ENCODE results near the gene VSTM2B. TPM values are rescaled to one million over a fixed set of nuclear protein-coding genes. Genes with fewer than 3 reads are reported as not detected.
"Not testable (repeated sequence)": the region's sequence is repeated elsewhere in the genome, so short reads cannot be mapped to it uniquely, and the experiment has no call there.

Gene VSTM2B
- total RNA-seq, 1 experiment from 2014 or later = not detected

DNA sequence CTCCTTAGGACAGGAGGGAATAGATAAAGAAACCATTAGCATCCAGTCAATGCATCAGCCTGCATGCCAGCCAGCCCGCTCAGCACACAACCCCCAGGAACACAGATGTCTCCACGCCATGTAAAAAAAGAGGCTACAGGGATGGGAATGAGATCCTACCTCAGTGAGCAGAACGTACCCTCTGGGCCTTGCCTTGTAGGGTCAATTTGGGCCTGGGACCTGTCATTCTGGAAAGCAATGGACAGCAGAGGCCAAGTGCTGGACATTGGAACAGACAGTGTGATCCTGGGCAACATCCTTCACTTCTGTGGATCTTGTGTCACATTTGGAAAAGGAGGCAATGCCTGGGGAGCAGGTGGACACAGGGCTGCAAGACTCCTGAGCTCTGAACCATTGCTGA lies 26.0 kb downstream of the VSTM2B start:
- Histone ChIP-seq H3K4me3 (ENCODE audit: low read depth, low read length, poor library complexity, severe bottlenecking) (no peak overlapping the region), H3K4me1 (ENCODE audit: insufficient read depth, low read length, poor library complexity, severe bottlenecking) (no peaks in the 10 kb centered on the region), H3K36me3 (ENCODE audit: insufficient read depth, low read length, poor library complexity, severe bottlenecking) (no peaks in the 10 kb centered on the region), H3K9me3 (ENCODE audit: low read depth, low read length, poor library complexity, severe bottlenecking) (no peaks in the 10 kb centered on the region), H3K27ac (ENCODE audit: low read depth, low read length, poor library complexity, severe bottlenecking) (no peak overlapping the region), H3K27me3 (replicated peaks; ENCODE audit: insufficient read depth, low read depth, low read length, poor library complexity) (no peaks in the 10 kb centered on the region)
- no peak for DNase-seq (ENCODE audit: low spot score)
- ChIA-PET CTCF (no interaction called here), POLR2A (ENCODE audit: low non-redundant PET) (no interaction called here)
- intact Hi-C loops (cut with micrococcal nuclease; ENCODE audit: unreplicated experiment) = no loop called here
- TF ChIP-seq, protein P1, sequence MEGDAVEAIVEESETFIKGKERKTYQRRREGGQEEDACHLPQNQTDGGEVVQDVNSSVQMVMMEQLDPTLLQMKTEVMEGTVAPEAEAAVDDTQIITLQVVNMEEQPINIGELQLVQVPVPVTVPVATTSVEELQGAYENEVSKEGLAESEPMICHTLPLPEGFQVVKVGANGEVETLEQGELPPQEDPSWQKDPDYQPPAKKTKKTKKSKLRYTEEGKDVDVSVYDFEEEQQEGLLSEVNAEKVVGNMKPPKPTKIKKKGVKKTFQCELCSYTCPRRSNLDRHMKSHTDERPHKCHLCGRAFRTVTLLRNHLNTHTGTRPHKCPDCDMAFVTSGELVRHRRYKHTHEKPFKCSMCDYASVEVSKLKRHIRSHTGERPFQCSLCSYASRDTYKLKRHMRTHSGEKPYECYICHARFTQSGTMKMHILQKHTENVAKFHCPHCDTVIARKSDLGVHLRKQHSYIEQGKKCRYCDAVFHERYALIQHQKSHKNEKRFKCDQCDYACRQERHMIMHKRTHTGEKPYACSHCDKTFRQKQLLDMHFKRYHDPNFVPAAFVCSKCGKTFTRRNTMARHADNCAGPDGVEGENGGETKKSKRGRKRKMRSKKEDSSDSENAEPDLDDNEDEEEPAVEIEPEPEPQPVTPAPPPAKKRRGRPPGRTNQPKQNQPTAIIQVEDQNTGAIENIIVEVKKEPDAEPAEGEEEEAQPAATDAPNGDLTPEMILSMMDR (conservative IDR thresholded peaks at IDR 0.05; ENCODE audit: low read depth, low read length) = no peak
- TF ChIP-seq EZH2 (IDR thresholded peaks at IDR 0.05; ENCODE audit: borderline replicate concordance, low read depth, low read length, poor library complexity, severe bottlenecking) = no peak
- BruUV-seq (replicated peaks) = no TSS peak

DNA sequence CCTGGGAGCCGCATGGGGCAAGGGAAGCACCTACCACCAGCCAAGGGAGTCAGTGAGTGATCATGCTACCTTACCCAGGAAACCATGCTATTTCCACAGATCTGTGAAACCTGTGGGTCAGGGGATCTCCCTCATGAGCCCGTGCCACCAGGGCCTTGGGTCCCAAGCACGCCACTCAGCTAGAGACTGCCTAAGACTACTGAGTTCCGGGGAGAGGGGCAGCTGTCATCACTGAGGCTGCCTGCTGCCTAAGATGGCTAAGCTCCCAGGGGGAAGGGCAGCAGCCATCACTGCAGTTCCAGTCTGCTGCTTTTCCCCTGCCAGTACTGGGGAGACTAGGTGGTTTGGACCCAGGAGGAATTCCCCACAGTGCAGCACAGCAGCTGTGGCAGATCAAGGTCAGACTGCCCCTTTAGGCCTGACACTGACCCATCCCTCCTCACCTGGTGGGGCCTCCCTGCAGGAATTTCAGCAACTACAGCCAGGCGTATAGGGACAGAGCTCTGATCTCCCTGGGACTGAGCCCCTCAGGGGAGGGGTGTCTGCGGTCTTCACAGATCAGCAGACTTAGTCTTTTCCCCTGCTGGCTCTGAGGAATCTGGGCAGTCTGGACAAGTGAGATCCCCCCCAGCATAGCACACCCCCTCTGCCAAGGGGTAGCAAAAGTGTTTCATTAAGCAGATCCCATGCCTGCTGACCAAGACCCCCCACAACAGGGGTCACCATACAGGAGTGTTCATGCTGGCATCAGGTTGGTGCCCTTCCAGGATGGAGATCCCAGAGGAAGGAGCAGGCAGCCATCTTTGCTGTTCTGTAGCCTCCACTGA lies 26.9 kb downstream of the VSTM2B start:
- intact Hi-C loops (cut with micrococcal nuclease; ENCODE audit: unreplicated experiment) = no loop called here
- ChIA-PET POLR2A (ENCODE audit: low non-redundant PET) (no interaction called here), CTCF (no interaction called here)
- H3K27ac ChIP-seq (ENCODE audit: low read depth, low read length, poor library complexity, severe bottlenecking) = no peak overlapping the region
- no TSS peak for BruUV-seq (replicated peaks)
- DNase-seq (ENCODE audit: low spot score) = no peak
- no peaks in the 10 kb centered on the region for H3K9me3 ChIP-seq (ENCODE audit: low read depth, low read length, poor library complexity, severe bottlenecking)
- no peaks in the 10 kb centered on the region for H3K4me1 ChIP-seq (ENCODE audit: insufficient read depth, low read length, poor library complexity, severe bottlenecking)
- H3K4me3 ChIP-seq (ENCODE audit: low read depth, low read length, poor library complexity, severe bottlenecking) = no peak overlapping the region
- no peaks in the 10 kb centered on the region for H3K36me3 ChIP-seq (ENCODE audit: insufficient read depth, low read length, poor library complexity, severe bottlenecking)
- H3K27me3 ChIP-seq (replicated peaks; ENCODE audit: insufficient read depth, low read depth, low read length, poor library complexity) = no peaks in the 10 kb centered on the region
- TF ChIP-seq, protein P1 (conservative IDR thresholded peaks at IDR 0.05; ENCODE audit: low read depth, low read length) = no peak
- no peak for TF ChIP-seq EZH2 (IDR thresholded peaks at IDR 0.05; ENCODE audit: borderline replicate concordance, low read depth, low read length, poor library complexity, severe bottlenecking)

DNA sequence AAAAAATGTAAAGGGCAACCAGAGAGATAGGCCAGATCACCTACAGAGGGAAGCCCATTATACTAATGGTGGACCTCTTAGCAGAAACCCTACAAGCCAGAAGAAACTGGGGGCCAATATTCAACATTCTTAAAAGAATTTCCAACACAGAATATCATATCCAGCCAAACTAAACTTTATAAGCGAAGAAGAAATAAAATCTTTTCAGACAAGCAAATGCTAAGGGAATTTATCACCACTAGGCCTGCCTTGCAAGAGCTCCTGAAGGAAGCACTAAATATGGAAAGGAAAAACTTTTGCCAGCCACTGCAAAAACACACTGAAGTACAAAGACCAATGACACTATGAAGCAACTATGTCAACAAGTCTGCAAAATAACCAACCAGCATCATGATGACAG lies 28.4 kb downstream of the VSTM2B start:
- Histone ChIP-seq H3K4me3 (ENCODE audit: low read depth, low read length, poor library complexity, severe bottlenecking) (no peak overlapping the region), H3K36me3 (ENCODE audit: insufficient read depth, low read length, poor library complexity, severe bottlenecking) (no peaks in the 10 kb centered on the region), H3K4me1 (ENCODE audit: insufficient read depth, low read length, poor library complexity, severe bottlenecking) (no peaks in the 10 kb centered on the region), H3K27ac (ENCODE audit: low read depth, low read length, poor library complexity, severe bottlenecking) (no peak overlapping the region), H3K9me3 (ENCODE audit: low read depth, low read length, poor library complexity, severe bottlenecking) (no peaks in the 10 kb centered on the region), H3K27me3 (replicated peaks; ENCODE audit: insufficient read depth, low read depth, low read length, poor library complexity) (no peaks in the 10 kb centered on the region)
- DNase-seq (ENCODE audit: low spot score) = no peak
- CTCF ChIA-PET = no interaction called here
- POLR2A ChIA-PET (ENCODE audit: low non-redundant PET) = no interaction called here
- BruUV-seq (replicated peaks) = no TSS peak
- intact Hi-C loops (cut with micrococcal nuclease; ENCODE audit: unreplicated experiment) = no loop called here
- TF ChIP-seq, protein P1 (conservative IDR thresholded peaks at IDR 0.05; ENCODE audit: low read depth, low read length) = no peak
- no peak for TF ChIP-seq EZH2 (IDR thresholded peaks at IDR 0.05; ENCODE audit: borderline replicate concordance, low read depth, low read length, poor library complexity, severe bottlenecking)

DNA sequence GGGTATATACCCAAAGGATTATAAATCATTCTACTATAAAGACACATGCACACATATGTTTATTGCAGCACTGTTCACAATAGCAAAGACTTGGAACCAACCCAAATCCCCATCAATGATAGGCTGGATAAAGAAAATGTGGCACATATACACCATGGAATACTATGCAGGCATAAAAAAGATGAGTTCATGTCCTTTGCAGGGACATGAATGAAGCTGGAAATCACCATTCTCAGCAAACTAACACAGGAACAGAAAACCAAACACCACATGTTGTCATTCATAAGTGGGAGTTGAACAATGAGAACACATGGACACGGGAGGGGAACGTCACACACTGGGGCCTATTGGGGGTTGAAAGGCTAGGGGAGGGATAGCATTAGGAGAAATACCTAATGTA lies 33.3 kb downstream of the VSTM2B start:
- H3K4me3 ChIP-seq (ENCODE audit: low read depth, low read length, poor library complexity, severe bottlenecking); intact Hi-C loops (cut with micrococcal nuclease; ENCODE audit: unreplicated experiment); H3K4me1 ChIP-seq (ENCODE audit: insufficient read depth, low read length, poor library complexity, severe bottlenecking); H3K27me3 ChIP-seq (replicated peaks; ENCODE audit: insufficient read depth, low read depth, low read length, poor library complexity); H3K9me3 ChIP-seq (ENCODE audit: low read depth, low read length, poor library complexity, severe bottlenecking); BruUV-seq (replicated peaks); H3K27ac ChIP-seq (ENCODE audit: low read depth, low read length, poor library complexity, severe bottlenecking); DNase-seq (ENCODE audit: low spot score); H3K36me3 ChIP-seq (ENCODE audit: insufficient read depth, low read length, poor library complexity, severe bottlenecking); POLR2A ChIA-PET (ENCODE audit: low non-redundant PET); CTCF ChIA-PET: not testable (repeated sequence)
